Islet precursor cell (in vitro differentiated cells): ENCODE results near the gene SLC25A24.
A peak's percentile ranks its signal among the peaks of the same experiment; 100 is the strongest.
"Not testable (repeated sequence)": the region's sequence is repeated elsewhere in the genome, so short reads cannot be mapped to it uniquely, and the experiment has no call there.

ENCODE experiments used
- DNase-seq: peaks from one replicate; pipeline ENCODE4 v3.0.0-alpha.2; 2018

Gene SLC25A24

GRCh38 chr1:108132367-108132766, 67.8 kb downstream of the SLC25A24 start:
- not testable (repeated sequence) for DNase-seq

GRCh38 chr1:108131281-108131680, 68.9 kb downstream of the SLC25A24 start:
- not testable (repeated sequence) for DNase-seq

GRCh38 chr1:108130794-108131193, 69.3 kb downstream of the SLC25A24 start:
- DNase-seq = no peak

DNA sequence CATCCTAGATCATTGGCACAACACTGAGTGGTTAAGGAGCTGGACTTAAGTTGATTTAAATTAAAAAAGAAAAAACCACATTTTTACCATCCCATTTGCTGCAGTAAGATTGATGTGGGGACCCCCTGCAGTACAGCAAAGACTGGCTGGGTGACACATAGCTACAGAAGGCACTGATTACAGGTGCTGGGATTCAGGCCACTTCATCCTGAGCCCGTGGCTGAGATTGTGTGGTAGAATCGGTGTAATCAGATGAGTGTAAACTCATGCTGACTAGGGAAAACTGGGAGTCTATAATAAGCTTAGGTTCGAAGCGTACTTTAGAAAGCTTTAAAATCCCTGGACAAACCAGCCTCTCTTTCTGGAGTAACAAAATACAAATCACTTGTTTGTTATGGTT, 70.1 kb downstream of the SLC25A24 start:
- no peak for DNase-seq

DNA sequence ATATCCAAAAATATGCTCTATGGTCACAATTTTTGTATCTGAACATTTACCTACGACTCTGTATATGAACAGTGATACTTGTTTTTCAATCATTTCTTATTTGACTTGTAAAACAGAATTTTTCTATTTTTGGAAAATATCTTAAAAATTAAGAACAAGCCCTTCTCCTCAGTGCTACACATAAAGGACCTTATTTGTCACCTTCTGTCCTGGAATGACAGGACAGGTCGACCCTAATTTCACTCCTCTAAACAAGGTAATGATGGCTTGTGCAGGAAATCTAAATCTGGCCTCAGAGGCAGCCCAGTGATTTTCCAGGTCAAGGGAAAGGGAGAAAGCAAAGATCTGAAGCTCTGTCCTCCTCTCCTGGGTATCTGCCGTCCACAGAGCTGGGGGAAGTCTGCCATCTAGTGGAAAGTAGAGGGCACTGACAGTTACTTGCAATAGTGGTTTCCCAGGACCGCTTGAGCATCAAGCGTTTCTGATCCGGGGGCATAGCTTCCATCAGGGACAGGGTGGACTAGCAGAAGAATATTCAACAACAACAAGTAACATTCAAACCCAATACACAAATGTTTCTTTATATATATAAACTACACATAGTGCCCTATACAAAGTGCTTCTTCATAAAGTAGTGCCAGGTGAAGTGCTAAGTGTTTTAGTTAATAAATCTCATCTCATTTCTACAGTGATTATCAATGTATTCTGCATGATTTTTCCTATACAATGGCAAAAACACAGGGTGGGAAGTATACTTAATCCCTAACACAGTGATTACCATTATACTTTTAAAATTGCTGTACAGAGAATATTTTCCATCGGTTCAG, 74.6 kb downstream of the SLC25A24 start:
- DNase-seq = peak; percentile 85

- no peak for DNase-seq
These were observed 75.4 kb downstream of the SLC25A24 start for GRCh38 chr1:108124622-108125311.

- DNase-seq = no peak
These were observed 76.1 kb downstream of the SLC25A24 start for GRCh38 chr1:108124023-108124422.

GRCh38 chr1:108121358-108122143, 78.6 kb downstream of the SLC25A24 start:
- DNase-seq = peak; percentile 91

DNA sequence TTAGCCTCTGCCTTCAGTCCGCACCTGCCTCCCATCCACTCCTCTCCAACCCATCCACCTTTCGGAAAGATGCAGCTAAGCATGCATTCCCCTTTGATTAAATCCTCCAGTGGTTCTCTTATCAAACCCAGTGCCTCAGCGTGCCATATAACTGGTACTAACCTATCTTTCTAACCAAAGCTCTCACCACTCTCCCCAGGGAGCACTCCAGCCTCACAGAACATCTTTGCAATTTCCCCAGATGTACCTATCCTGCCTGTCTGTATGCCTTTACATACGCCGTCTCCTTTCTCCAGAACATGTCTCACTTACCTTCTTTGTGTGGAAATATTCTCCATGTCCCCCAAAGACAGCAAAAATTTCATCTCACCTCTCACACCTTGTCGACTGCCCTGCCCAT, 80.0 kb downstream of the SLC25A24 start:
- no peak for DNase-seq

- no peak for DNase-seq
These were observed 80.6 kb downstream of the SLC25A24 start for GRCh38 chr1:108119500-108119899.

GRCh38 chr1:108117945-108118902, 81.9 kb downstream of the SLC25A24 start:
- no peak for DNase-seq

DNA sequence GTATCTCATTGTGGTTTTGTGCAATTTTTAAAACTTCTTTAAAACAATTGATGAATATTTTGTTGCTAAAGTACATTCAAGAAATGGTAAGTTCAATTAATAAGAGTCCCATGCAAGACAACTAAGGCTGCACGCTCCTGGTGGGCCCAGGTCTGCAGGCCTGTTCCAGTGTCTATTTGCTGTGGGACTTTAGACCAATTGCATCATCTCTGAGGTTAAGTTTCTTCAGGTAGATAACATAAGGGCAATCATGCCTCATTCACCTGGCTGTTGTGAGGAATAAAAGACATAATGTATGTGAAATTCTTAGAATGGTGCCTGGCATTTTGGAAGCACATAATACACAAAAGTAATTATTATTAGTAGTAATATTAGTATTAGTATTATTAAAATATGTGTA, 82.9 kb downstream of the SLC25A24 start:
- no peak for DNase-seq

- DNase-seq = no peak
These were observed 86.0 kb downstream of the SLC25A24 start for GRCh38 chr1:108114033-108114599.

DNA sequence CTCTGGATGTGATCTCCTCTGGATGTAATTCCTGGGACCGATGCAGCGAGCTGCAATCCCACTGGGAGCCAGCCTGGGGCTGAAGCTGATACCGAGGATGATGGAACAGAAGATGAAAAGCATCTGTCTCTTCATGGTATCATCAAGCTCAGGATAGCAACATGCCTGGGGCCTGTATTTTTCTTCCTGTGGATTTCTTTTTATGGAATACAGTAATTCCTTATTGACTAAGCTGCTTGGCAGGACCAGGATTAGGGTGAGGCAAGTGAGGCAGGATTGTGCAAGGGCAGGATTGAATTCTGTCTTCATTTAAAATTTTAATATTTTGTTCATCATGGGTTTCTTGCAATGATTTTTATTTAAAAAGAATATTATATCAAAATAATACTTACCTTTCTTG, 86.6 kb downstream of the SLC25A24 start:
- DNase-seq = no peak

DNA sequence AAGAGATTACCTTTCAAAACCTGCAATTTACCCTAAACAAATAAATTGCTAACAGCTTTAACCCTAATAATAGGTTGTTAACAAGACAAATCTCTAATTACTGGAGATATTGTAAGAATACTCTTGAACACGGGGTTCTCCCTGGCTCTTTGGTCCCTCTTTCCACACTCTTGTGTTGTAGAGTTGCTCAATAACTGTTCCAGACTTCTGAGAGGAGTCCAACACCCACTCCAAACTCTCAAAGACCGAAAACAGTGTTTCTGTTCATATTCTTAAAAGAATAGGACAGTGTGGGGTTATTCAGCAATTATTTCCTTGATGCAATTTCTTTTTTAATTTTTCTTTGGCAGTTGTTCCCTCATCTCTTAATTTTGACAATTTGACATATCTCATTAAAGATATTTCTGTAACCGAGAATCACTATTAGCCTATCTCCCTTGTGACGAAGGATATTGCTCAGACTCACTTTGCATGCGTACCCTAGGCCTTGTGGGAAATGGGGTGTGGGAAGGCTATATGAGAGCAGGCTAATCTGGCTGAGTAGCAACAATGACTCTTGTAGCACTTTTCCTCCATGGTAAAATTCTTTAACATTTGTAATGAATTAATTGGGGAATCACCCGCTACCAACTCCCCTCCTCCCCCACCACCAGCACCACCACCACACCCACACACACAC, 90.7 kb downstream of the SLC25A24 start:
- no peak for DNase-seq

DNA sequence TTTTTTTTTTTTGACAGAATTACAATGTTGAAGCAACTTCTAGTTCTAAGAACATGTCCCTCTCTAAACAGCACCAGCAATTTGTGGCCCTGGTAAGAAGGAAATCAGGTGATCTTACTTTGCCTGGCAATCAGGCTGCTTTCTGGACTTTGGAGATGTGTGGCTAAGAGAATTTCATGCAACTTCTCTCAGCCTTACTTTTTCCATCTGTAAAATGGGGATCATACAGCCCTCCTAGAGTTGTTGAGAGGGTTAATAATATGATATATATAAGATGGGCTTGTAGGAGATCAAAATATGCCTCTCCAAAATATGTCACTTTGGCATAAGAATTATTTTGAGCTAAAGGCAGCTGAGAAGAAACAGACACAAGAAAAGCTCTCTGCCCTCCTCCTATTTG, 92.0 kb downstream of the SLC25A24 start:
- no peak for DNase-seq

DNA sequence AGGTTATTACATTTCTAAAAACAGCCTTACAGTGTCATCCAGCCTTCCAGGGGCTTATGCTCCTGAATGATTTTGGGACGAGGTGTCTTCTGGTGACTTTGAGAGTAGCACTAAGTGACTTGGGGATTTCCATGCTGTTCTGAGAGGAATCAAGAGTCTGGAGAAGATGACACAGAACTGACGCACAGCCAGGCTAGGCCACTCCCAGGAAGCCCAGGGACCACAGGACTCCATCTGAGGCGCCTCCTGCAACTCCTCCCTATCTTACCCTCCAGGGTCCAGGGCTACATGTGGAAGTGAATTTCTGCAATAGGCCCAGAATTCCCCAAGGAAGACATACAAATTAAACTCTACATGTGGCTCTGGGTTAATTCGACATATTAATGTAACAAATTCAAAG, 92.5 kb downstream of the SLC25A24 start:
- DNase-seq = no peak

DNA sequence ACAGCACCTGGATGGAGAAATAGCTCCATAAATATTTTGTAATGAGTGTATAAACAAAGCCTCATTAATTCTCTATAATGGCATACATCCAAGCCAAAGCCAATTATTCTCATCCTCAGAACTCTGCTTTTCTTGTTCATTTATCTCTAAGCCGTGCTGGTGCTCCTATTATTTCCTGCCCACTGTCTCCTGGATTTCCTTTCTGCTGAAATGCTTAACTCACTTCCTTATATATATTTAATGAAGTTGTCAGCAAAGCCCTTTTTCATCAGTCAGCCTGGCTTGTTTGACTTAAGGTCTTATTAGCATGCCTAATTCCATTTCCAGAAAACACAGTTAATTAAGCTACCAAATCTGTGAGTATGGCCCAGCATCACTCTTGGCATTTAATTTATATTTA, 93.4 kb downstream of the SLC25A24 start:
- DNase-seq = no peak

DNA sequence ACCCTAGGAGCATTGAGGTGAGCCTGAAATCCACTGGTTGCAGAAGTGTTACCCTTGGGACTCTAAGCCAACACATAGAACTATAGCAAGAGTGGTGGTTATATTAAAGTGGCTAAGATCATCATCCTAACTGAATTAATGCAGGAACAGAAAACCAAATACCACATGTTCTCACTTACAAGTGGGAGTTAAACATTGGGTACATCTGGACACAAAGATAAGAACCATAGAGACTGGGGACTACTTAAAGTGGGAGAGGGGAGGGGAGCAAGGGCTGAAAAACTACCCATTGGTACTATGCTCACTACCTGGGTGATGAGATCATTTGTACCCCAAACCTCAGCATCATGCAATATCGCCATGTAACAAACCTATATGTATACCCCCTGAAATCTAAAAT, 100.0 kb downstream of the SLC25A24 start:
- DNase-seq = no peak

GRCh38 chr1:108097018-108097417, 103.1 kb downstream of the SLC25A24 start:
- DNase-seq = no peak

GRCh38 chr1:108096089-108096488, 104.1 kb downstream of the SLC25A24 start:
- no peak for DNase-seq
